ENCODE results near the gene GGCX.

Gene GGCX

GRCh38 chr2:85541753-85542457 is 19.4 kb downstream of the GGCX start:
- no peak for DNase-seq (ENCODE audit: low spot score)

DNA sequence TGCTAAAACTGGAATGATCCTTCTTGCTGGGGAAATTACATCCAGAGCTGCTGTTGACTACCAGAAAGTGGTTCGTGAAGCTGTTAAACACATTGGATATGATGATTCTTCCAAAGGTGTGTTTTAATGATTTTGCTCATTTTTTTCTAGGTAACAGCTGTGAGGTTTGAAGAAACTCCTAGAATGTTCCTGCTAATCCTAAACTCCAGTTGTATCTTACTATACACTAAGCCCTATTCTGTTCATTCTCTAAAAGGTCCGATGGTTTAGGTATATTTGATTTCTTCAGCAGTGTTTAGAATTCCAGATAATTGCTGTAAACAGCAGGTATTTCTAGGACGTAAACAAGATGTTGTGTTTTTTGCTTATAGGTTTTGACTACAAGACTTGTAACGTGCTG is 20.0 kb downstream of the GGCX start:
- DNase-seq (ENCODE audit: low spot score): no peak

- DNase-seq (ENCODE audit: low spot score): no peak
Observed at GRCh38 chr2:85540133-85540648, 21.1 kb downstream of the GGCX start.

DNA sequence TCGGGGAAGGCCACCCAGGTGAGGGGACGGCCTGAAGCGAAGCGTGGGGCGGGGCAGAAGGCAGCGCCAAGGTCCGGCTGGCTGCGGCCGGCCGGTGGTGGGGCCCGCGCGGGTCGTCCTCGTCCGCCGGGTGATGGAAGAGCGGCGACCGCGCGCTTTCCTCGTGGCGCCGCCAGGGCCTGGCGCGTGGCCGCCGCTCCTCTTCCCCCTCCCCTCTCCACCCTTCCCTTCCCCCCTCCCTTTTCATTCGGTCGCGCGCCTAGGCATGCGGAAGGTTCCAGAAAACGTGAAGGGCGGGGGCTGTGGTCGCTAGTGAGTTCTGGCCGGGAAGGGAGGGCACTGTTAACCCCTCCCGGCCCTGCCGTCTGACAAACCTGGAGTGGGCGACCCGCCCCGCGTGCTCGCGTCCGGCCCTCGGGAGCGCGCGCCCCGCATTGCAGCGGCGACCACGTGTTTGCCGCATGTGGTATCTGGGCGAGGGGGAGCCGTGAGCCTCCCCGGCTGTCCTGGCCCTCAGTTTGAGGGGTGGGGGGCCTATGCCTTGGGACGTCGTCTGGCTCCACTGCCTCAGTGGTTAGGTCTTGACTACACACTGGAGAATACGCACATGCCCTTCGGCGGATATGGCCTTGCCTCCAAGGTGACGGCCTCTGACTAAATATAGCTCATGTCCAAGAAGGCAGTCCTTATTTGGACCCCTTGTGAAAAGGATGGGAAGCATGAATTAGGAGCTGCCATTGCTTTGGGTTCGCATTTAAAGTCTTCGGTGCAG is 21.7 kb downstream of the GGCX start:
- no peak for DNase-seq (ENCODE audit: low spot score)

- peak; percentile 90 for DNase-seq (ENCODE audit: low spot score)
Observed at GRCh38 chr2:85538507-85539360, 22.6 kb downstream of the GGCX start, which contains the start of gene MAT2A. Gene MAT2A (plus strand): TSS chr2:85539168. CDS start chr2:85539288, 120 bp downstream.

GRCh38 chr2:85537600-85538506 is 23.4 kb downstream of the GGCX start:
- DNase-seq (ENCODE audit: low spot score): peak; percentile 52

GRCh38 chr2:85536479-85536878 is 24.8 kb downstream of the GGCX start:
- DNase-seq (ENCODE audit: low spot score): no peak

- DNase-seq (ENCODE audit: low spot score): no peak
Observed at GRCh38 chr2:85534881-85535280, 26.4 kb downstream of the GGCX start.

DNA sequence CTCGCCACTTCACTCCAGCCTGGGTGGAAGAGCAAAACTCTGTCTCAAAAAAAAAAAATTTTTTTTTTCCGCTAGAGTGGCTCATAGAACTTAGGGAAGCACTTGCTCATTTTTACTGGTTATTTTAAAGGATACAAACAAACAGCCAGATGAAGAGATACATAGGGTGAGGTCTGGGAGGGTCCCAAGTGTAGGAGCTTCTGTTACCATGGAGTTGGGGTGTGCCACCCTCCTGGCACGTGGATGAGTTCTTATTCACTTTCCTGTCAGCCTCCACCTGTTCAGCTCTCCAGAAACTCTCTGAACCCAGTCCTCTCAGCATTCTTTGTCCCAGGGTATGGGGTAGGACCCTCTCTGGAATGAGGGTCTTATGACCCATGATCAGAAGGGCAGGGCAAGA is 27.2 kb downstream of the GGCX start:
- DNase-seq (ENCODE audit: low spot score): no peak

- no peak for DNase-seq (ENCODE audit: low spot score)
Observed at GRCh38 chr2:85531589-85531988, 29.7 kb downstream of the GGCX start.

GRCh38 chr2:85529809-85530208 is 31.5 kb downstream of the GGCX start:
- DNase-seq (ENCODE audit: low spot score): no peak

DNA sequence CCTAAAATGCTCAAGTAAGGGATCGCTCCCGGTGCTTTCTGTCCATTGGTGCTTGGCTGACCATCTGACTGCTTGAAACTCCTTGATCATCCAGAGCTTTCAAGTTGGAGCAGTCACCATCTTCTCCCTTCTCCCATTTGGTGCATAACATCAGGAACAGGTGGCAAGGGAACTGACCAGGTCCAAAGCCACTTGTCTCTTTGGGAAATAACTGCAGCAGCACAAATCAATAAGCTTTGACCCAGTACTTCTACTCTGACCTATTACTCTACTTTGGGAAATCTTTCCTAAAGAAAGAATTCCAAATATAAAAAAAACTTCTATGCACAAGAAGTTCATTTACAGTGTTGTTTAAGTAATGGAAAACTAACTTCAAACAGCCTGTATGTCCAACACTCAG is 32.9 kb downstream of the GGCX start:
- no peak for DNase-seq (ENCODE audit: low spot score)

DNA sequence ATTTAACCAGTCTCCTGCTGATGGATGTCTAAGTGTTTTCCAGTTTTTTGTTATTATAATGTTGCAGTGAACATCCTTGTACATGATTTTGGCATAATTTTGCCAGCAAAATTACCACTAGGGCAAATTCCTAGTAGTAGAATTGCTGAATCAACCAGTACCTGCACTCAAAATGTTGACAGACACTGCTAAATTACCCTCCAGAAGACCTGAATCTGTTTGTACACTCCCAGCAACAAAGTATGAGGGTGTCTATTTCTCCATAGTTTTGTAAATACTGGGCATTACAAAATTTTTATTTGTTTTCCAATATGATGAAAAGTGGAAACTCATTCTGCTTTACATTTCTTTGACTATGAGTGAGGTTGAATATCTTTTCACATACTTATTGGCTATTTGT is 33.5 kb downstream of the GGCX start:
- DNase-seq (ENCODE audit: low spot score): no peak

GRCh38 chr2:85525567-85525966 is 35.7 kb downstream of the GGCX start:
- no peak for DNase-seq (ENCODE audit: low spot score)

DNA sequence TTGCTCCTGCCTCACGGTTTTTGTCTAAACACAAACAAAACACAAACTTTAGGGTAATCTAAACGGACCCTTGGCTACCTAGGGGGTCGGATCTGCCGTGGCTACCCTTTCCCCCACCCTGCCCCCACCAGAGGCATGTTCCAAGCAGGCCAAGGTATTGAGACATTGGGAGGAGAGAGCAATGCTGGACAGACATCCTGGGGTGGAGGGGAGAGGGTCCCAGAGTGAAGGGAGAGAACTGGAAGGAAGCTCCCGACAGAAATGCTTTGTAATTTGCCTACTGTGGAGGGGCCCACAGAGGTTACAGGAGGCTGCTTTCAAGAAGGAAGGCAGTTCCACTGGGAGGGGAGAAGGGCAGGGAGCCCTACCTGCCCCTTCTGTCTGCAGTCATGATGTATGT is 36.3 kb downstream of the GGCX start:
- no peak for DNase-seq (ENCODE audit: low spot score)

GRCh38 chr2:85524336-85524908 is 36.9 kb downstream of the GGCX start:
- no peak for DNase-seq (ENCODE audit: low spot score)

- DNase-seq (ENCODE audit: low spot score): no peak
Observed at GRCh38 chr2:85523903-85524335, 37.4 kb downstream of the GGCX start.

GRCh38 chr2:85523062-85523902 is 38.0 kb downstream of the GGCX start:
- DNase-seq (ENCODE audit: low spot score): no peak

- no peak for DNase-seq (ENCODE audit: low spot score)
Observed at GRCh38 chr2:85522090-85522647, 39.1 kb downstream of the GGCX start.
